H9 (cell line): ENCODE data around the gene TRPV4. TPM values are rescaled to one million over a fixed set of nuclear protein-coding genes. Genes with fewer than 3 reads are reported as not detected.

Experiments
- DNase-seq: peaks from one replicate; pipeline ENCODE4 v3.0.0-alpha.2; 2017
- H2AFZ ChIP-seq: one replicate; pipeline ENCODE4 v1.6.1; 2013; ENCODE audit warnings: mild to moderate bottlenecking, low read length, control low read depth, moderate library complexity
- H2AK5ac ChIP-seq: 2 replicates; pipeline ENCODE4 v1.6.1; 2013; ENCODE audit warnings: low read length, control low read depth, mixed read lengths; ENCODE audit not compliant: insufficient read length
- H2BK120ac ChIP-seq: one replicate; pipeline ENCODE4 v1.6.1; 2013; ENCODE audit warnings: low read depth, mild to moderate bottlenecking, low read length, control low read depth, inconsistent platforms; ENCODE audit not compliant: poor library complexity, severe bottlenecking
- H2BK12ac ChIP-seq: 2 replicates; pipeline ENCODE4 v1.6.1; 2013; ENCODE audit warnings: low read length, control low read depth, mixed read lengths, low read depth; ENCODE audit not compliant: insufficient read length
- H2BK15ac ChIP-seq: 2 replicates; pipeline ENCODE4 v1.6.1; 2013; ENCODE audit warnings: low read depth, low read length, control low read depth
- H2BK20ac ChIP-seq: one replicate; pipeline ENCODE4 v1.6.1; 2013; ENCODE audit warnings: low read depth, mild to moderate bottlenecking, low read length, control low read depth, inconsistent platforms; ENCODE audit not compliant: poor library complexity, severe bottlenecking
- H2BK5ac ChIP-seq: 2 replicates; pipeline ENCODE4 v1.6.1; 2013; ENCODE audit warnings: low read length, control low read depth, mixed read lengths; ENCODE audit not compliant: insufficient read length
- H3K14ac ChIP-seq: 2 replicates; pipeline ENCODE4 v1.6.1; 2013; ENCODE audit warnings: low read length, control low read depth; ENCODE audit not compliant: insufficient read depth
- H3K18ac ChIP-seq: 2 replicates; pipeline ENCODE4 v1.6.1; 2013; ENCODE audit warnings: low read depth, mild to moderate bottlenecking, mixed read lengths, low read length, control low read depth; ENCODE audit not compliant: insufficient read length
- H3K23ac ChIP-seq: 2 replicates; pipeline ENCODE4 v1.6.1; 2013; ENCODE audit warnings: low read length, control low read depth, mixed read lengths, low read depth; ENCODE audit not compliant: insufficient read length
- H3K23me2 ChIP-seq: 2 replicates; pipeline ENCODE4 v1.6.1; 2013; ENCODE audit warnings: low read depth, mild to moderate bottlenecking, mixed read lengths, low read length, control low read depth; ENCODE audit not compliant: insufficient read length, poor library complexity, severe bottlenecking
- H3K27ac ChIP-seq: 2 replicates; pipeline ENCODE4 v1.5.1; 2013; ENCODE audit warnings: low read length, control low read depth, mixed read lengths, low read depth; ENCODE audit not compliant: insufficient read length
- H3K27me3 ChIP-seq: 2 replicates; pipeline ENCODE4 v1.6.1; 2013; ENCODE audit warnings: low read length, control low read depth, inconsistent platforms; ENCODE audit not compliant: insufficient read depth
- H3K4ac ChIP-seq: 2 replicates; pipeline ENCODE4 v1.6.1; 2013; ENCODE audit warnings: low read depth, mild to moderate bottlenecking, control low read depth, inconsistent platforms, low read length, moderate library complexity
- H3K4me1 ChIP-seq: 2 replicates; pipeline ENCODE4 v1.6.1; 2013; ENCODE audit warnings: low read length, control low read depth, inconsistent platforms; ENCODE audit not compliant: insufficient read depth
- H3K4me2 ChIP-seq: 2 replicates; pipeline ENCODE4 v1.6.1; 2013; ENCODE audit warnings: low read length, control low read depth, mixed read lengths; ENCODE audit not compliant: insufficient read length, insufficient read depth
- H3K56ac ChIP-seq: 2 replicates; pipeline ENCODE4 v1.6.1; 2013; ENCODE audit warnings: low read depth, mild to moderate bottlenecking, mixed read lengths, low read length, control low read depth; ENCODE audit not compliant: insufficient read length
- H3K79me1 ChIP-seq: 2 replicates; pipeline ENCODE4 v1.6.1; 2013; ENCODE audit warnings: low read depth, mild to moderate bottlenecking, moderate library complexity, low read length, control low read depth, inconsistent platforms; ENCODE audit not compliant: insufficient read depth, poor library complexity, severe bottlenecking
- H3K79me2 ChIP-seq: 2 replicates; pipeline ENCODE4 v1.6.1; 2013; ENCODE audit warnings: low read length, control low read depth, inconsistent platforms; ENCODE audit not compliant: insufficient read depth
- H3K9ac ChIP-seq: 2 replicates; pipeline ENCODE4 v1.6.1; 2013; ENCODE audit warnings: low read length, control low read depth, mixed read lengths; ENCODE audit not compliant: insufficient read length; ENCODE audit errors: extremely low read depth
- H3K9me3 ChIP-seq: one replicate; pipeline ENCODE4 v1.6.1; 2013; ENCODE audit warnings: low read depth, low read length, inconsistent platforms; ENCODE audit not compliant: control insufficient read depth
- H3T11ph ChIP-seq: one replicate; pipeline ENCODE4 v1.6.1; 2013; ENCODE audit warnings: mild to moderate bottlenecking, low read length, control low read depth, inconsistent platforms
- H4K20me1 ChIP-seq: one replicate; pipeline ENCODE4 v1.6.1; 2013; ENCODE audit not compliant: control insufficient read depth, insufficient read length, insufficient read depth
- H4K5ac ChIP-seq: 2 replicates; pipeline ENCODE4 v1.6.1; 2013; ENCODE audit warnings: low read depth, mild to moderate bottlenecking, mixed read lengths, low read length, control low read depth; ENCODE audit not compliant: insufficient read length
- H4K8ac ChIP-seq: replicated peaks from 2 replicates; pipeline ENCODE4 v1.6.1; 2013; ENCODE audit warnings: low read length, control low read depth, mixed read lengths, low read depth; ENCODE audit not compliant: insufficient read length
- H4K91ac ChIP-seq: 2 replicates; pipeline ENCODE4 v1.6.1; 2013; ENCODE audit warnings: low read depth, mild to moderate bottlenecking, moderate library complexity, mixed read lengths, low read length, control low read depth; ENCODE audit not compliant: insufficient read length
- H3K27ac Mint-ChIP-seq, 3 experiments: 2 replicates in 2 of 3; 3 replicates in 1 of 3; pipeline ENCODE4 v1.8.0; 2020 to 2021; ENCODE audit warnings: mixed read lengths in 3 of 3, mild to moderate bottlenecking in 1 of 3, moderate library complexity in 1 of 3
- H3K27me3 Mint-ChIP-seq: 2 replicates; pipeline ENCODE4 v1.8.0; 2021; ENCODE audit warnings: low read depth, mild to moderate bottlenecking, moderate library complexity, mixed read lengths
- H3K36me3 Mint-ChIP-seq, 3 experiments: 2 replicates in 2 of 3; 3 replicates in 1 of 3; pipeline ENCODE4 v1.8.0; 2020 to 2021; ENCODE audit warnings: low read depth in 3 of 3, mixed read lengths in 3 of 3; ENCODE audit not compliant: insufficient read depth in 1 of 3
- H3K4me1 Mint-ChIP-seq, 2 experiments: 2 replicates each; pipeline ENCODE4 v1.8.0; 2020; ENCODE audit warnings: mixed read lengths in 2 of 2
- H3K4me3 Mint-ChIP-seq, 2 experiments: 2 replicates in 1 of 2; 3 replicates in 1 of 2; pipeline ENCODE4 v1.8.0; 2020 to 2021; ENCODE audit warnings: mild to moderate bottlenecking in 2 of 2, mixed read lengths in 2 of 2, moderate library complexity in 1 of 2
- H3K9me3 Mint-ChIP-seq, 2 experiments: 2 replicates in 1 of 2; 3 replicates in 1 of 2; pipeline ENCODE4 v1.8.0; 2020; ENCODE audit warnings: mild to moderate bottlenecking in 2 of 2, mixed read lengths in 2 of 2, moderate library complexity in 1 of 2
- CTCF ChIP-seq: fragments of 200-600 bp; sonication (generic); conservative IDR thresholded peaks from 3 replicates; pipeline ENCODE4 v1.8.0; 2021; ENCODE audit warnings: antibody characterized with exemption, mild to moderate bottlenecking
- WGBS: extraction: QIAGEN DNeasy Blood & Tissue Kit; methylation state at CpG from one replicate; pipeline ENCODE4 v1.1.7; 2013; ENCODE audit warnings: missing lambda C conversion rate, low lambda C conversion rate, mixed read lengths; ENCODE audit not compliant: insufficient read length; ENCODE audit errors: extremely low coverage; 5-methylcytosine and 5-hydroxymethylcytosine counted together
- total RNA-seq: library from RNA; stranded (reverse); gene quantifications from 2 replicates; pipeline ENCODE4 v1.2.1, GENCODE V29; 2021

Gene TRPV4
- total RNA-seq, 1 experiment from 2014 or later: 4.9 TPM

GRCh38 chr12:109773384-109774011 lies 59.7 kb downstream of the TRPV4 start:
- H4K5ac ChIP-seq: no peak overlapping the region
- no peak overlapping the region for H4K91ac ChIP-seq
- H2AFZ ChIP-seq: no peak overlapping the region
- H2BK5ac ChIP-seq: no peak overlapping the region
- no peak overlapping the region for H3K23ac ChIP-seq
- H2AK5ac ChIP-seq: no peak overlapping the region
- H4K20me1 ChIP-seq: no peaks in the 10 kb centered on the region
- no CpG with 5 or more reads among the region's 21 CpGs for WGBS
- H3K4me1 Mint-ChIP-seq: peaks cover 19 to 23% of the 10 kb centered on the region in 2 experiments
- no peak overlapping the region for H2BK12ac ChIP-seq
- DNase-seq: peak; percentile 36
- H3K9ac ChIP-seq: no peak overlapping the region
- no peak overlapping the region for H4K8ac ChIP-seq
- no peak overlapping the region for H3K14ac ChIP-seq
- no peak overlapping the region for H3K18ac ChIP-seq
- no peak overlapping the region for H3T11ph ChIP-seq
- H3K4me1 ChIP-seq: no peaks in the 10 kb centered on the region
- no peak overlapping the region for H2BK20ac ChIP-seq
- no peak overlapping the region for H2BK15ac ChIP-seq
- H3K27ac Mint-ChIP-seq: no peak overlapping the region
- no peaks in the 10 kb centered on the region for H3K9me3 ChIP-seq
- H3K4ac ChIP-seq: no peak overlapping the region
- no peaks in the 10 kb centered on the region for H3K27me3 Mint-ChIP-seq
- no peak overlapping the region for H3K27ac ChIP-seq
- no peaks in the 10 kb centered on the region for H3K36me3 Mint-ChIP-seq
- no peaks in the 10 kb centered on the region for H3K27me3 ChIP-seq
- no peak overlapping the region for H3K4me3 Mint-ChIP-seq
- H3K79me1 ChIP-seq: no peaks in the 10 kb centered on the region
- TF ChIP-seq CTCF: no peak
- H3K23me2 ChIP-seq: no peaks in the 10 kb centered on the region
- H3K4me2 ChIP-seq: no peak overlapping the region
- H3K9me3 Mint-ChIP-seq: no peaks in the 10 kb centered on the region; a peak in 1 of 5 replicates
- no peak overlapping the region for H3K56ac ChIP-seq
- H3K79me2 ChIP-seq: no peaks in the 10 kb centered on the region
- H2BK120ac ChIP-seq: no peak overlapping the region
